ENCODE results near the gene CORO2A. TPM values are rescaled to one million over a fixed set of nuclear protein-coding genes. Genes with fewer than 3 reads are reported as not detected.

The CORO2A gene
- total RNA-seq, 1 donor from 2014 or later = 26.1 TPM

- Histone ChIP-seq H3K4me1 (peaks cover 8% of the 10 kb centered on the region), H3K9me3 (no peaks in the 10 kb centered on the region), H3K27ac (no peak overlapping the region), H3K4me3 (no peak overlapping the region), H3K36me3 (peaks cover 85% of the 10 kb centered on the region), H3K27me3 (ENCODE audit: low read depth) (no peaks in the 10 kb centered on the region)
- no peak for TF ChIP-seq CTCF (IDR thresholded peaks at IDR 0.05)
- DNase-seq (peak; percentile 54), ATAC-seq (peak; percentile 29 to 56)
- intact Hi-C loops (cut with DNase I) = loop anchor here (10.0 kb wide), 1 partner anchor 56 kb away; no protein-coding TSS in a partner anchor
Measured at GRCh38 chr9:98208635-98209034, 16.2 kb upstream of the CORO2A start.

GRCh38 chr9:98207606-98208005 lies 15.2 kb upstream of the CORO2A start:
- peaks cover 85% of the 10 kb centered on the region for H3K36me3 ChIP-seq
- no peak overlapping the region for H3K4me3 ChIP-seq
- H3K27ac ChIP-seq = no peak overlapping the region
- TF ChIP-seq CTCF (IDR thresholded peaks at IDR 0.05) = no peak
- intact Hi-C loops (cut with DNase I) = loop anchor here (10.0 kb wide), 1 partner anchor 57 kb away; no protein-coding TSS in a partner anchor
- peaks cover 8% of the 10 kb centered on the region for H3K4me1 ChIP-seq
- H3K27me3 ChIP-seq (ENCODE audit: low read depth) = no peaks in the 10 kb centered on the region
- no peaks in the 10 kb centered on the region for H3K9me3 ChIP-seq
- DNase-seq (no peak), ATAC-seq (no peak)

DNA sequence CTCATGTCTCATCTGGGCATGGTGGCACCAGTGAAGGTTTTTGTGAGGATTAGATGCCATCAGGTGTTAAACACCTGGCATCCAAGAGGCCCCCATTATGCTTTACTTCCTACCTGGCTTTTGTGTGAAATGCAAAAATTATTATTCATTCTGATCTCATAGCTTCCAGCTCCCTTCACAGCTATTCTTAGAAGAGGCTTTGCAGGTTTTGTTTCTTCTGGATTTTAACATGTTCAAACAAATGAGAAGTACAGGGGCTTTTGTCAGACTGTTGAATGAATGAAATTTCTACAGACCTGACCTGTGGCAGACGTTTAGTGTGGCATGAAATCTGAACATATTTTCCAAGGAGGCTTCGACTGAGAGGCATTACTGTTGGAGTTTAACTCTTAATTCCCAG lies 14.3 kb upstream of the CORO2A start:
- Histone ChIP-seq H3K9me3 (no peaks in the 10 kb centered on the region), H3K4me1 (peaks cover 8% of the 10 kb centered on the region), H3K27ac (no peak overlapping the region), H3K4me3 (no peak overlapping the region), H3K36me3 (peaks cover 85% of the 10 kb centered on the region), H3K27me3 (ENCODE audit: low read depth) (no peaks in the 10 kb centered on the region)
- intact Hi-C loops (cut with DNase I) = loop anchor here (10.0 kb wide), 1 partner anchor 58 kb away; no protein-coding TSS in a partner anchor
- ATAC-seq (no peak), DNase-seq (no peak)
- TF ChIP-seq CTCF (IDR thresholded peaks at IDR 0.05) = no peak

GRCh38 chr9:98204692-98205091 lies 12.3 kb upstream of the CORO2A start:
- peaks cover 84% of the 10 kb centered on the region for H3K36me3 ChIP-seq
- H3K4me1 ChIP-seq = peaks cover 8% of the 10 kb centered on the region
- no peak overlapping the region for H3K27ac ChIP-seq
- H3K4me3 ChIP-seq = no peak overlapping the region
- ATAC-seq (no peak), DNase-seq (no peak)
- H3K27me3 ChIP-seq (ENCODE audit: low read depth) = no peaks in the 10 kb centered on the region
- H3K9me3 ChIP-seq = no peaks in the 10 kb centered on the region
- TF ChIP-seq CTCF (IDR thresholded peaks at IDR 0.05) = no peak
- intact Hi-C loops (cut with DNase I) = loop anchor here (10.0 kb wide), 1 partner anchor 60 kb away; no protein-coding TSS in a partner anchor

- TF ChIP-seq CTCF (IDR thresholded peaks at IDR 0.05) = no peak
- H3K4me1 ChIP-seq = peaks cover 8% of the 10 kb centered on the region
- H3K36me3 ChIP-seq = peaks cover 88% of the 10 kb centered on the region
- H3K27ac ChIP-seq = no peak overlapping the region
- ATAC-seq = no peak
- intact Hi-C loops (cut with DNase I) = loop anchor here (10.0 kb wide), 1 partner anchor 62 kb away; no protein-coding TSS in a partner anchor
- H3K9me3 ChIP-seq = no peaks in the 10 kb centered on the region
- DNase-seq = no peak
- no peak overlapping the region for H3K4me3 ChIP-seq
- H3K27me3 ChIP-seq (ENCODE audit: low read depth) = no peaks in the 10 kb centered on the region
Measured at GRCh38 chr9:98203153-98203552, 10.7 kb upstream of the CORO2A start.
